ENCODE measurements around the gene SARDH. TPM values are rescaled to one million over a fixed set of nuclear protein-coding genes. Genes with fewer than 3 reads are reported as not detected.

The SARDH gene
- total RNA-seq, 1 experiment from 2014 or later, result 5.6 TPM

DNA sequence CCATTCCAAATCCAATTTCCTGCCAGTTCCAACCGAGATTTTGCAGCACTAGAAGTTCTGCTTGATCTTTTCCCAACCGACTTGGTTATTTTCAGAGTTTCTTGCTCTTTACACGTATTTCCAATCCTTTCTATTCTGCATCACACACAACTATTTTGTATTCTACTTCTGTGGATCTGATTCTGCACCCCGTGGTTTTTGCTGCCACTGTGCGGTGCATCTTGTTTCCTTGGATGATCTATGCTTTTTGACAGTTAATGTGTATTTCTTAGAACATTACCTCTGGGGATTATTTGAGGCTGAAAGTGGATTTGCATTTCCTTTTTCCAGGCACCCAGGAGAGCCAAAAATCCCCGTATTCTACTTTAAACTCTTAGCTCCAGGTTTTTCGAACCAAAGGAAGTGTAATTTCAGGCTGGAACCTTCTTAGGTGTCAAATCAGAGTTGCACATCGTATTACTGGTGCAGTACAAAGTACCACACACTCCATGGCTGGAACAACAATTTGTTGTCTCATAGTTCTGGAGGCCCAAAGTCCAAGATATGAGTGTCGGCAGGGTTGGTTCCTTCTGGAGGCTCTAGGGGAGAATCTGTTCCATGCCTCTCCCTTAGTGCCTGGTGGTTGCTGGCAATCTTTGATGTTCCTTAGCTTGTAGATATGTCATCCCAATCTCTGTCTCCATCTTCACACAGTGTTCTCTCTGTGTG lies 14.7 kb upstream of the SARDH start:
- peaks cover 10% of the 10 kb centered on the region for H3K27me3 ChIP-seq (ENCODE audit: insufficient read depth, low read length)
- ChIA-PET CTCF (interaction anchor here (1.3 kb wide), 1 partner anchor 10 kb away, joined by 6 read pairs; no protein-coding TSS in a partner anchor), POLR2A (no interaction called here), RAD21 (ENCODE audit: low non-redundant PET in 1 of 2, low total read pairs in 2 of 2, uncharacterized antibody in 2 of 2, unreplicated experiment in 2 of 2) (no interaction called here)
- H3K9me2 ChIP-seq (ENCODE audit: insufficient read depth), result no peaks in the 10 kb centered on the region
- DNase-seq (ENCODE audit: low read depth, low spot score), result no peak
- no peak for ATAC-seq
- no peaks in the 10 kb centered on the region for H3K9me3 ChIP-seq (ENCODE audit: control insufficient read depth in 1 of 2, insufficient read depth in 1 of 2, low read depth in 1 of 2, low read length in 2 of 2)
- no peaks in the 10 kb centered on the region for H3K4me1 ChIP-seq (ENCODE audit: control insufficient read depth in 1 of 2, insufficient read depth in 2 of 2, low read length in 2 of 2)
- intact Hi-C loops (cut with micrococcal nuclease), result no loop called here
- H2AFZ ChIP-seq (ENCODE audit: low read depth, low read length, poor library complexity, severe bottlenecking), result no peak overlapping the region
- no peaks in the 10 kb centered on the region for H4K20me1 ChIP-seq (ENCODE audit: insufficient read depth)
- TF ChIP-seq, protein P1, sequence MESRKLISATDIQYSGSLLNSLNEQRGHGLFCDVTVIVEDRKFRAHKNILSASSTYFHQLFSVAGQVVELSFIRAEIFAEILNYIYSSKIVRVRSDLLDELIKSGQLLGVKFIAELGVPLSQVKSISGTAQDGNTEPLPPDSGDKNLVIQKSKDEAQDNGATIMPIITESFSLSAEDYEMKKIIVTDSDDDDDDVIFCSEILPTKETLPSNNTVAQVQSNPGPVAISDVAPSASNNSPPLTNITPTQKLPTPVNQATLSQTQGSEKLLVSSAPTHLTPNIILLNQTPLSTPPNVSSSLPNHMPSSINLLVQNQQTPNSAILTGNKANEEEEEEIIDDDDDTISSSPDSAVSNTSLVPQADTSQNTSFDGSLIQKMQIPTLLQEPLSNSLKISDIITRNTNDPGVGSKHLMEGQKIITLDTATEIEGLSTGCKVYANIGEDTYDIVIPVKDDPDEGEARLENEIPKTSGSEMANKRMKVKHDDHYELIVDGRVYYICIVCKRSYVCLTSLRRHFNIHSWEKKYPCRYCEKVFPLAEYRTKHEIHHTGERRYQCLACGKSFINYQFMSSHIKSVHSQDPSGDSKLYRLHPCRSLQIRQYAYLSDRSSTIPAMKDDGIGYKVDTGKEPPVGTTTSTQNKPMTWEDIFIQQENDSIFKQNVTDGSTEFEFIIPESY (IDR thresholded peaks at IDR 0.05; ENCODE audit: extremely low read depth, insufficient replicate concordance, low read length), result no peak
- TF ChIP-seq, protein P2, sequence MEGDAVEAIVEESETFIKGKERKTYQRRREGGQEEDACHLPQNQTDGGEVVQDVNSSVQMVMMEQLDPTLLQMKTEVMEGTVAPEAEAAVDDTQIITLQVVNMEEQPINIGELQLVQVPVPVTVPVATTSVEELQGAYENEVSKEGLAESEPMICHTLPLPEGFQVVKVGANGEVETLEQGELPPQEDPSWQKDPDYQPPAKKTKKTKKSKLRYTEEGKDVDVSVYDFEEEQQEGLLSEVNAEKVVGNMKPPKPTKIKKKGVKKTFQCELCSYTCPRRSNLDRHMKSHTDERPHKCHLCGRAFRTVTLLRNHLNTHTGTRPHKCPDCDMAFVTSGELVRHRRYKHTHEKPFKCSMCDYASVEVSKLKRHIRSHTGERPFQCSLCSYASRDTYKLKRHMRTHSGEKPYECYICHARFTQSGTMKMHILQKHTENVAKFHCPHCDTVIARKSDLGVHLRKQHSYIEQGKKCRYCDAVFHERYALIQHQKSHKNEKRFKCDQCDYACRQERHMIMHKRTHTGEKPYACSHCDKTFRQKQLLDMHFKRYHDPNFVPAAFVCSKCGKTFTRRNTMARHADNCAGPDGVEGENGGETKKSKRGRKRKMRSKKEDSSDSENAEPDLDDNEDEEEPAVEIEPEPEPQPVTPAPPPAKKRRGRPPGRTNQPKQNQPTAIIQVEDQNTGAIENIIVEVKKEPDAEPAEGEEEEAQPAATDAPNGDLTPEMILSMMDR (IDR thresholded peaks at IDR 0.05 in 2 of 3, conservative IDR thresholded peaks at IDR 0.05 in 1 of 3; ENCODE audit: borderline replicate concordance in 1 of 3, insufficient read depth in 1 of 3, low read depth in 2 of 3, low read length in 2 of 3), result no peak
- no peak for TF ChIP-seq MAX (IDR thresholded peaks at IDR 0.05)
- TF ChIP-seq ATF3 (IDR thresholded peaks at IDR 0.05), result no peak
- H3K79me2 ChIP-seq (ENCODE audit: insufficient read depth, low read length), result no peaks in the 10 kb centered on the region
- H3K36me3 ChIP-seq (ENCODE audit: control insufficient read depth in 1 of 2, insufficient read depth in 2 of 2, low read length in 2 of 2), result no peaks in the 10 kb centered on the region
- no TSS peak for BruUV-seq (replicated peaks)
- H3K4me2 ChIP-seq (ENCODE audit: low read length), result no peak overlapping the region
- no peak overlapping the region for H3K9ac ChIP-seq (ENCODE audit: low read length)
- H3K4me3 ChIP-seq (replicated peaks in 1 of 2; ENCODE audit: low read depth in 1 of 2, low read length in 2 of 2), result no peak overlapping the region
- H3K27ac ChIP-seq (ENCODE audit: low read depth, low read length), result no peak overlapping the region

Measured in HCT116 (cell line).